CD8-positive, alpha-beta memory T cell (primary cell): ENCODE measurements around the gene FAM120A. TPM values are rescaled to one million over a fixed set of nuclear protein-coding genes. Genes with fewer than 3 reads are reported as not detected.
"Not testable (repeated sequence)": the region's sequence is repeated elsewhere in the genome, so short reads cannot be mapped to it uniquely, and the experiment has no call there.

Experiments used
- CTCF ChIA-PET: fragments of 350-600 bp; sonication (Branson Sonifier 250); formaldehyde crosslinking; loops from one replicate; lab custom pipeline; 2021; ENCODE audit warnings: antibody characterized with exemption; lab: Charles Lee
- POLR2A ChIA-PET: fragments of 350-600 bp; sonication (Branson Sonifier 250); formaldehyde crosslinking; loops from one replicate; lab custom pipeline; 2021; ENCODE audit warnings: antibody characterized with exemption; lab: Charles Lee
- DNase-seq, 5 donors: peaks; one replicate each; pipeline versions ENCODE4 v3.0.0 to v3.0.0-alpha.2; 2020 to 2022; ENCODE audit warnings: mixed read lengths in 1 of 5
- H3K27ac ChIP-seq: one replicate; pipeline ENCODE4 v1.7.0; 2013; ENCODE audit warnings: low read depth, mild to moderate bottlenecking, low read length, moderate library complexity
- H3K27me3 ChIP-seq: 2 replicates; pipeline ENCODE4 v1.7.0; 2013; ENCODE audit warnings: low read length, mild to moderate bottlenecking; ENCODE audit not compliant: insufficient read depth, poor library complexity, severe bottlenecking
- H3K36me3 ChIP-seq: 2 replicates; pipeline ENCODE4 v1.7.0; 2013; ENCODE audit warnings: mild to moderate bottlenecking, low read length, moderate library complexity; ENCODE audit not compliant: insufficient read depth
- H3K4me1 ChIP-seq: 2 replicates; pipeline ENCODE4 v1.7.0; 2013; ENCODE audit warnings: mild to moderate bottlenecking, low read length, moderate library complexity; ENCODE audit not compliant: insufficient read depth
- H3K4me3 ChIP-seq: 2 replicates; pipeline ENCODE4 v1.7.0; 2013; ENCODE audit warnings: mild to moderate bottlenecking, low read length
- H3K9me3 ChIP-seq: 2 replicates; pipeline ENCODE4 v1.7.0; 2013; ENCODE audit warnings: mild to moderate bottlenecking, low read length
- H3K27ac Mint-ChIP-seq, 8 donors: one replicate each; pipeline ENCODE4 v1.8.0; 2020 to 2021; ENCODE audit warnings: mixed read lengths in 8 of 8, mild to moderate bottlenecking in 6 of 8, inconsistent platforms in 3 of 8, moderate library complexity in 3 of 8
- H3K27me3 Mint-ChIP-seq, 2 donors: one replicate each; pipeline ENCODE4 v1.8.0; 2020 to 2021; ENCODE audit warnings: mixed read lengths in 2 of 2, mild to moderate bottlenecking in 1 of 2, moderate library complexity in 1 of 2
- H3K36me3 Mint-ChIP-seq, 3 donors: one replicate each; pipeline ENCODE4 v1.8.0; 2020 to 2021; ENCODE audit warnings: mixed read lengths in 3 of 3, inconsistent platforms in 1 of 3, mild to moderate bottlenecking in 1 of 3
- H3K4me1 Mint-ChIP-seq, 3 donors: one replicate each; pipeline ENCODE4 v1.8.0; 2020 to 2021; ENCODE audit warnings: mixed read lengths in 3 of 3, inconsistent platforms in 1 of 3, mild to moderate bottlenecking in 1 of 3
- H3K4me3 Mint-ChIP-seq, 7 donors: one replicate each; pipeline ENCODE4 v1.8.0; 2020 to 2021; ENCODE audit warnings: mixed read lengths in 7 of 7, mild to moderate bottlenecking in 6 of 7, moderate library complexity in 4 of 7, inconsistent platforms in 2 of 7
- H3K9me3 Mint-ChIP-seq, 5 donors: one replicate each; pipeline ENCODE4 v1.8.0; 2020 to 2022; ENCODE audit warnings: mixed read lengths in 5 of 5, mild to moderate bottlenecking in 3 of 5, moderate library complexity in 2 of 5, inconsistent platforms in 1 of 5
- polyA plus RNA-seq: library from polyadenylated mRNA; unstranded; fragments of 300-500 nt; fragmentation: Illumina TruSeq; gene quantifications from one replicate; pipeline ENCODE4 v1.2.3, GENCODE V29; 2021
- total RNA-seq, 2 experiments: library from RNA; stranded (reverse); gene quantifications; one replicate each; pipeline ENCODE4 v1.2.3, GENCODE V29; 2021

FAM120A gene
- total and polyA plus RNA-seq, 3 experiments from 2014 or later: 16.0 to 142 (median 140) TPM

DNA sequence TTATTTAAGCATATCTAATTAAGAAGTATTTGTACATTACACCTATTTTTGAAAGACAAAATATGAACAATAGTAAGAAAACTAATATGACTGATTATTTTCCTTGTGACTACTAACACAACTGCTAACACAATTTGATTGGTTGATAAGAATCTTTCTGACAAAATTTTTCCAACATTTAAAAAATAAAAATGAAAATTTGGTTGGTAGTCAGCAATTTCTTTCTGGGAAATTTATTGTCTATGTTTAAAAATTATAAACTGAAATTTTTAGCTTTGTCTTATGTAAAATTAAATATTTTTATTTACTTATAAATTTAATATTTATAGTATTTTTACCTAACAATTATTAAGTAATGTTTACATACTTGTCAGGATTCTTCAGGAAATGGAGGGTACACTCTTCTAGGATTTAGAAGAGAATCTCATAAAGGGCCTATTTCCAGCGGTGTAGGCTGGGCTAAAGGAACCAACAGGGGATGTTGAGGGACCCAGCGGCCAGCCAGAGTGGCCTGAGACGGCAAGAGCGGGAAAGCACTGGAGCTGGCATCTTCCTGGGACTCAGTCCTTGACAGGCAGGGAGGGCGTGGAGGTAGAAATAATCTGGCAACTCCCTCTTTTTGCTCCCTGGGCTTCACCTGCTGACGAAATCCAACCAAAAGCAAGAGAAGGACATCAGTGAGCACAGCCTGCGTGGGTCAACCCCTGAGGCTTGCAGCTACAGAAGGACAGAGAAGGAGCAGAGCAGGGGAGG lies 14.7 kb upstream of the FAM120A start:
- Histone ChIP-seq H3K9me3 (no peaks in the 10 kb centered on the region), H3K27ac (no peak overlapping the region), H3K36me3 (no peaks in the 10 kb centered on the region), H3K4me1 (no peaks in the 10 kb centered on the region), H3K27me3 (no peaks in the 10 kb centered on the region), H3K4me3 (no peak overlapping the region)
- ChIA-PET CTCF (no interaction called here), POLR2A (no interaction called here)
- no peaks in the 10 kb centered on the region for H3K4me1 Mint-ChIP-seq
- no peaks in the 10 kb centered on the region for H3K9me3 Mint-ChIP-seq
- no peaks in the 10 kb centered on the region for H3K27me3 Mint-ChIP-seq
- no peak overlapping the region for H3K4me3 Mint-ChIP-seq
- H3K27ac Mint-ChIP-seq: no peak overlapping the region
- no peak for DNase-seq
- H3K36me3 Mint-ChIP-seq: peaks cover 0 to 9% (median 5%) of the 10 kb centered on the region in 3 donors

DNA sequence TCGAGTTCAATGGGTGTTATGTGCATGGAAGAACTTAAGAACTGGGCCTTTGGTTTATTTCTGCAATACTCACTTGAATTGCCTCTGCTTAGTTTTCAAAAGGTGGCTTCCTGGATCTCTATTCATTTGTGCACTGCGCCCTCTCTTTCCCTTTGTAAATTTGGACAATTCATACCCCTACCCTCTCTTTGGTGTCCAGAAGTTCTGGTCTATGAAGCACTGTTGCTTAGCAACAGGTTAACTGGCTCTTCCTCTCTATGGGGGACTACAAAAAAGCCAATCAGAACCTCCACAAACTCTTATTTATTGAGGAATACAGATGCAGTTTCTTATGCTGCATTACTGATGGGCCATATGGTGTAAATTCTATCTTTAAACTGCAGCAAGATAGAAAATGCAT lies 13.5 kb upstream of the FAM120A start:
- H3K36me3 ChIP-seq: no peaks in the 10 kb centered on the region
- no peak overlapping the region for H3K4me3 Mint-ChIP-seq
- ChIA-PET CTCF (no interaction called here), POLR2A (no interaction called here)
- no peaks in the 10 kb centered on the region for H3K9me3 Mint-ChIP-seq
- H3K4me3 ChIP-seq: no peak overlapping the region
- H3K27me3 Mint-ChIP-seq: no peaks in the 10 kb centered on the region
- no peak for DNase-seq
- peaks cover 0 to 9% (median 5%) of the 10 kb centered on the region in 3 donors for H3K36me3 Mint-ChIP-seq
- no peaks in the 10 kb centered on the region for H3K4me1 ChIP-seq
- no peaks in the 10 kb centered on the region for H3K27me3 ChIP-seq
- H3K27ac ChIP-seq: no peak overlapping the region
- no peaks in the 10 kb centered on the region for H3K4me1 Mint-ChIP-seq
- no peaks in the 10 kb centered on the region for H3K9me3 ChIP-seq
- H3K27ac Mint-ChIP-seq: peak overlapping the region in 1 of 8 donors; percentile 50

DNA sequence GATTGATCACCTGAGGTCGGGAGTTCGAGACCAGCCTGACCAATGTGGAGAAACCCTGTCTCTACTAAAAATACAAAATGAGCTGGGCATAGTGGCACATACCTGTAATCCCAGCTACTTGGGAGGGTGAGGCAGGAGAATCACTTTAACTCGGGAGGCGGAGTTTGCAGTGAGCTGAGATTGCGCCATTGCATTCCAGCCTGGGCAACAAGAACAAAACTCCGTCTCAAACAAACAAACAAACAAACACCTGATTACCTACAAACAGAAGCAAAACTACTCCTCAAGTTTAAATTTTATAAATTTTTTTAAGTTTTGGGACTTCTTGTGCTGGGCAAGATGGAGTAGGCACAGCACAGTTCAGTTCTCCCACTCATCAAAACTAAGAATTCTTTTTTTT lies 12.2 kb upstream of the FAM120A start:
- H3K27ac ChIP-seq, H3K9me3 Mint-ChIP-seq, H3K36me3 Mint-ChIP-seq, H3K4me1 ChIP-seq, POLR2A ChIA-PET, DNase-seq, CTCF ChIA-PET, H3K27me3 ChIP-seq, H3K27ac Mint-ChIP-seq, H3K4me3 ChIP-seq, H3K9me3 ChIP-seq, H3K36me3 ChIP-seq, H3K4me3 Mint-ChIP-seq, H3K4me1 Mint-ChIP-seq, H3K27me3 Mint-ChIP-seq: not testable (repeated sequence)

DNA sequence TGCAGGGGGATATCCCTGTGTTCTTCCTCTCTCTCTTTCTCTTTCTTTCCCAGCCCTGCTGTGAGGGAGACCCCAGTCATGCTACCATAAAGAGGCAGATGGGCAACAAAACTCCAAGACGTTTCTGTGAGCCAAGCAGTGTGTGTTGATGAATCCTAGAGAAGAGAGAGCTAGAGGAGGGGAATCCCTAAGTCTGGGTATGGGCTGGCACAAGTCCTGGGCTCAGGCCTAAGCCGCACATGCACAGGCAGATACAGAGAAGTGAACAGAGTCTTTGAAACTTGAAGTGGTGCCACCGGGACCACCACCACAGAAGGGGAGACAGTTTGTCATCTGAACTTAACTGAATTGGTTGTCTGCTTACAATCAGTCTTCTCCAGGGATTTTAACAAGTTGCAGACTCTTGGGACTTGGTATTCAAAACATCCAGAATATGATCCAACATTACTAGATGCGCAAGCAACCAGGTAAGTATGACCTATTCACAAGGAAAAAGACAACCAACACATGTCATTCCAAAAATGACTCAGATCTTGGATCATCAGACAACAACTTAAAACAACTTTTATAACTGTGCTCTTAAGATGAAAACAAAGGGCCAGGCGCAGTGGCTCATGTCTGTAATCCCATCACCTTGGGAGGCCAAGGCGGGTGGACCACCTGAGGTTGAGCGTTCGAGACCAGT lies 10.4 kb upstream of the FAM120A start:
- Histone ChIP-seq H3K4me3 (no peak overlapping the region), H3K27me3 (no peaks in the 10 kb centered on the region), H3K9me3 (no peaks in the 10 kb centered on the region), H3K4me1 (no peaks in the 10 kb centered on the region), H3K36me3 (peaks cover 5% of the 10 kb centered on the region), H3K27ac (no peak overlapping the region)
- no peaks in the 10 kb centered on the region for H3K9me3 Mint-ChIP-seq
- ChIA-PET CTCF (no interaction called here), POLR2A (no interaction called here)
- no peak overlapping the region for H3K4me3 Mint-ChIP-seq
- no peaks in the 10 kb centered on the region for H3K27me3 Mint-ChIP-seq
- peak overlapping the region in 1 of 8 donors; percentile 50 for H3K27ac Mint-ChIP-seq
- H3K36me3 Mint-ChIP-seq: peaks cover 0 to 19% (median 10%) of the 10 kb centered on the region in 3 donors
- H3K4me1 Mint-ChIP-seq: no peaks in the 10 kb centered on the region
- DNase-seq: no peak

DNA sequence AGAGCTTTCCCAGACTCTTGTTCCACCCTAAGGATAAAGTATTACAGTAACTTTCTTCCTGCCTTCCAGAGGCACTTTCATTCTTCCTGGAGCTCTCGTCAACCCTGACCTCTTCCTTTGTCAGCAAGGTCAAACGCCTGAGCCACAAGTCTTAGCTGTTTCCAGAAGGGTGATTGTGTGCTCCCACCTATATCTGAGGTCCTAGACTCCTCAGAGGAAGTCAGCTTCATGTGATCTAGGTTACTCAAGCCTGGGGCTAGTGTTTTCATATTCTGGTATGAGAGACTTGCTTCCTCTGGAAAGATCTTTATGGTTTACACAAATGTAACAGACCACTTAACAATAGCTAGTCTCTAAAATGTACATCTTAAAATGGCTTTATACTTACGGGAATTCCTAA lies 5.4 kb upstream of the FAM120A start:
- ChIA-PET POLR2A (no interaction called here), CTCF (interaction anchor here (1.5 kb wide), 1 partner anchor 120 kb away, joined by 3 read pairs; no protein-coding TSS in a partner anchor)
- no peak for DNase-seq

DNA sequence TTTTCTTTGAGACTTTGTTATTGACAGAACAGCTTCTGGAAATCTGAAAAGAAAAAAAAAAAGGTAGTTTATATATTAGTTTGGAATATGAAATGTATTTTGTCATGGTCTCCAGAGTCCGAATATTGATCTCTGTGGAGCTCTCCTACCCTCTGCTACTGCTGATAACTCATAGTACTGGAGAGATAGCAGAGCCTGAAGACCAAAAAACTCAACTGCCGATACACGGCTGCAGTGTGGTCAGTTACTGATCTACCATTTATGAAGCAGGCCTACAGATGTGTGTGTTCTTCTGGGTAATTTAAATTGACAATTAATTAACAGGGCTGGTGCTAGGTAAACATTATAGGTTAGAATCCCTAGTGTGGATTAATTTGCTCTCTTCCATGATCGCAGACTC lies 3.8 kb upstream of the FAM120A start:
- no peaks in the 10 kb centered on the region for H3K9me3 Mint-ChIP-seq
- no peak overlapping the region for H3K27ac ChIP-seq
- no peak overlapping the region for H3K4me3 ChIP-seq
- no peaks in the 10 kb centered on the region for H3K27me3 ChIP-seq
- POLR2A ChIA-PET: interaction anchor here (0.6 kb wide), 1 partner anchor 17 kb away, joined by 3 read pairs; no protein-coding TSS in a partner anchor
- CTCF ChIA-PET: interaction anchor here (1.4 kb wide), 1 partner anchor 30 kb away, joined by 3 read pairs; no protein-coding TSS in a partner anchor
- H3K9me3 ChIP-seq: no peaks in the 10 kb centered on the region
- H3K36me3 ChIP-seq: peaks cover 22% of the 10 kb centered on the region
- H3K36me3 Mint-ChIP-seq: peaks cover 0 to 54% (median 19%) of the 10 kb centered on the region in 3 donors
- no peaks in the 10 kb centered on the region for H3K27me3 Mint-ChIP-seq
- peaks cover 11 to 36% (median 29%) of the 10 kb centered on the region in 3 donors for H3K4me1 Mint-ChIP-seq
- peak overlapping the region in 1 of 7 donors; percentile 10 for H3K4me3 Mint-ChIP-seq
- H3K4me1 ChIP-seq: peaks cover 13% of the 10 kb centered on the region
- H3K27ac Mint-ChIP-seq: peak overlapping the region in 5 of 8 donors; percentile 37 to 90 (median 56)
- DNase-seq: no peak

More for the DNA sequence above, 5.4 kb upstream of the FAM120A start:
- Mint-ChIP-seq H3K27ac (peak overlapping the region in 6 of 8 donors; percentile 15 to 83 (median 60)), H3K27me3 (no peaks in the 10 kb centered on the region), H3K4me3 (no peak overlapping the region), H3K4me1 (peaks cover 11 to 36% (median 29%) of the 10 kb centered on the region in 3 donors), H3K9me3 (no peaks in the 10 kb centered on the region), H3K36me3 (peaks cover 0 to 49% (median 19%) of the 10 kb centered on the region in 3 donors)
- Histone ChIP-seq H3K27ac (no peak overlapping the region), H3K36me3 (peaks cover 22% of the 10 kb centered on the region), H3K27me3 (no peaks in the 10 kb centered on the region), H3K9me3 (no peaks in the 10 kb centered on the region), H3K4me1 (peaks cover 13% of the 10 kb centered on the region), H3K4me3 (no peak overlapping the region)

DNA sequence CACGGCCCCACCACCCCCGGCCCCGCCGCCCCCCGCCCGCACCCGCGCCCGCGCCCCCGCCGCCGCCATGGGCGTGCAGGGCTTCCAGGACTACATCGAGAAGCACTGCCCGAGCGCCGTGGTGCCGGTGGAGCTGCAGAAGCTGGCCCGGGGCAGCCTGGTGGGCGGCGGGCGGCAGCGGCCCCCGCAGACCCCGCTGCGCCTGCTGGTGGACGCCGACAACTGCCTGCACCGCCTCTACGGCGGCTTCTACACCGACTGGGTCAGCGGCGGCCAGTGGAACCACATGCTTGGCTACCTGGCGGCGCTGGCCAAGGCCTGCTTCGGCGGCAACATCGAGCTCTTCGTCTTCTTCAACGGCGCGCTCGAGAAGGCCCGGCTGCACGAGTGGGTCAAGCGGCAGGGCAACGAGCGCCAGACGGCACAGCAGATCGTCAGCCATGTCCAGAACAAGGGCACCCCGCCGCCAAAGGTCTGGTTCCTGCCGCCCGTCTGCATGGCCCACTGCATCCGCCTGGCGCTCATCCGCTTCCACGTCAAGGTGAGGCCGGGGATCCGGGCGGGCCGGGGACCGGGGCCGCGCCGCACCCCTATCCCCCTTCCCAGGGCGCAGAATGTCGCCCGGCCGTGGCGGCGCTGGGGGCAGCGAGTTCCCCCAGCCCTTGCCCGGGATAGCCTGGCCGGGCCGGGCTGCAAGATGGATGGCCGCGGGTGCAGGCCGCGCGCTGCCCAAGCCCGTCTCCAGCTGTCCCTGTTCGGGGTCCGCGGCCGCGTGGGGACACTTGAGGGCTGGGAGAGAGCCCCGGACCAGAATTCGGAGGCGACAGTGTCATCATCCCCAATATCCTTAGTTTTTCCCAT lies 594 bp downstream of the FAM120A start:
- ChIA-PET POLR2A (interaction anchor here (0.8 to 1.9 kb wide), 3 partner anchors 12 to 114 kb away, joined by 3 to 6 read pairs (median 5); no protein-coding TSS in a partner anchor), CTCF (interaction anchor here (1.9 to 2.4 kb wide), 2 partner anchors 12 to 114 kb away, joined by 4 to 10 read pairs; no protein-coding TSS in a partner anchor)
- Histone ChIP-seq H3K9me3 (no peaks in the 10 kb centered on the region), H3K4me1 (peaks cover 46% of the 10 kb centered on the region), H3K36me3 (peaks cover 10% of the 10 kb centered on the region), H3K4me3 (peak overlapping the region; percentile 74), H3K27me3 (no peaks in the 10 kb centered on the region), H3K27ac (peak overlapping the region; percentile 80)
- Mint-ChIP-seq H3K4me3 (peak overlapping the region; percentile 86 to 97 (median 93)), H3K4me1 (peaks cover 44 to 68% (median 58%) of the 10 kb centered on the region in 3 donors), H3K27me3 (no peaks in the 10 kb centered on the region), H3K36me3 (peaks cover 0 to 38% (median 8%) of the 10 kb centered on the region in 3 donors), H3K27ac (peak overlapping the region; percentile 80 to 99 (median 96)), H3K9me3 (no peaks in the 10 kb centered on the region)
- peak; percentile 26 to 65 (median 37) for DNase-seq
